GM12878 (cell line): ENCODE measurements around the gene IGFBP6. TPM values are rescaled to one million over a fixed set of nuclear protein-coding genes. Genes with fewer than 3 reads are reported as not detected.

Experiments
- ATAC-seq: fragments of 200-7000 bp; cut with Tn5 transposase; 3 replicates; pipeline ENCODE4 v1.9.1; 2020; ENCODE audit warnings: mild to moderate bottlenecking, moderate library complexity
- BruUV-seq: library from RNA; stranded (reverse); fragments of 400-500 nt; replicated peaks from 2 replicates; lab custom pipeline; 2021; lab: Mats Ljungman, UMichigan
- CTCF ChIA-PET: fragments of 300-600 bp; sonication (Branson Sonifier 250); formaldehyde crosslinking; extraction: SDS; loops from one replicate; lab custom pipeline; 2021; ENCODE audit warnings: inconsistent platforms; lab: Yijun Ruan, JAX
- POLR2A ChIA-PET: fragments of 350-600 bp; formaldehyde crosslinking; extraction: SDS; loops from one replicate; lab custom pipeline; 2021; ENCODE audit warnings: inconsistent platforms; lab: Charles Lee
- RAD21 ChIA-PET: fragments of 300-600 bp; sonication (Branson Sonifier 250); formaldehyde crosslinking; loops from one replicate; lab custom pipeline; 2023; ENCODE audit warnings: antibody characterized with exemption; ENCODE audit not compliant: unreplicated experiment; lab: Charles Lee
- SMC1A ChIA-PET: fragments of 300-600 bp; sonication (Branson Sonifier 250); formaldehyde crosslinking; loops from one replicate; lab custom pipeline; 2023; ENCODE audit not compliant: unreplicated experiment, uncharacterized antibody; lab: Charles Lee
- DNase-seq: peaks from one replicate; pipeline ENCODE4 v3.0.0-alpha.2; 2011; ENCODE audit warnings: low read depth, low spot score
- FAIRE-seq: peaks from 3 replicates; lab custom pipeline; 2011; peaks lifted over from hg19 to GRCh38; lab: Jason Lieb, UNC
- H2AFZ ChIP-seq: 2 replicates; pipeline ENCODE4 v1.6.0; 2011; ENCODE audit warnings: low read depth, low read length, control low read depth; ENCODE audit not compliant: control insufficient read depth
- H3K27ac ChIP-seq: 2 replicates; pipeline ENCODE4 v1.5.1; 2011; ENCODE audit warnings: control low read depth; ENCODE audit not compliant: control insufficient read depth, insufficient read depth
- H3K27me3 ChIP-seq, 2 experiments: replicated peaks in 1 of 2; 2 replicates each; pipeline versions ENCODE4 v1.6.0 to v1.6.1; 2011; ENCODE audit warnings: low read length in 1 of 2; ENCODE audit not compliant: control insufficient read depth in 2 of 2, insufficient read depth in 2 of 2
- H3K36me3 ChIP-seq, 2 experiments: 2 replicates each; pipeline ENCODE4 v1.5.1; 2011; ENCODE audit warnings: low read length in 1 of 2; ENCODE audit not compliant: control insufficient read depth in 2 of 2, insufficient read depth in 2 of 2
- H3K4me1 ChIP-seq: 2 replicates; pipeline ENCODE4 v1.6.1; 2011; ENCODE audit warnings: mild to moderate bottlenecking, low read length, moderate library complexity, mixed read lengths; ENCODE audit not compliant: control insufficient read depth, insufficient read depth
- H3K4me2 ChIP-seq: 2 replicates; pipeline ENCODE4 v1.6.0; 2011; ENCODE audit warnings: control low read depth; ENCODE audit not compliant: control insufficient read depth, insufficient read depth
- H3K4me3 ChIP-seq: fragments of 200-600 bp; sonication (generic); 2 replicates; pipeline ENCODE4 v1.5.1; 2016
- H3K79me2 ChIP-seq: 2 replicates; pipeline ENCODE4 v1.6.0; 2011; ENCODE audit warnings: low read length; ENCODE audit not compliant: control insufficient read depth, insufficient read depth
- H3K9ac ChIP-seq: 2 replicates; pipeline ENCODE4 v1.8.0; 2011; ENCODE audit warnings: low read length, control low read depth, mixed read lengths; ENCODE audit not compliant: control insufficient read depth, insufficient read depth
- H3K9me3 ChIP-seq: replicated peaks from 3 replicates; pipeline ENCODE4 v1.5.1; 2011; ENCODE audit warnings: mild to moderate bottlenecking, low read length; ENCODE audit not compliant: control insufficient read depth, insufficient read depth
- H4K20me1 ChIP-seq: 2 replicates; pipeline ENCODE4 v1.6.0; 2011; ENCODE audit not compliant: control insufficient read depth, insufficient read depth
- ATF7 ChIP-seq: fragments of 450-650 bp; IDR thresholded peaks from 2 replicates; pipeline ENCODE4 v1.6.1; 2016; ENCODE audit warnings: low read depth, mild to moderate bottlenecking
- CEBPB ChIP-seq, 2 experiments: fragments of 150-350 bp in 1 of 2; IDR thresholded peaks; 2 replicates each; pipeline ENCODE4 v1.6.1; 2012 to 2014; ENCODE audit warnings: low read depth in 2 of 2, low read length in 2 of 2, borderline replicate concordance in 1 of 2, inconsistent platforms in 1 of 2
- KLF5 ChIP-seq: fragments of 450-650 bp; IDR thresholded peaks from 2 replicates; pipeline ENCODE4 v1.6.1; 2014; ENCODE audit warnings: mild to moderate bottlenecking; ENCODE audit not compliant: partially characterized antibody
- RBBP5 ChIP-seq: fragments of 200-600 bp; sonication (generic); conservative IDR thresholded peaks from 2 replicates; pipeline ENCODE4 v1.6.1; 2016
- SIX5 ChIP-seq: IDR thresholded peaks from 2 replicates; pipeline ENCODE4 v1.6.1; 2011; ENCODE audit warnings: mild to moderate bottlenecking, low read depth, low read length, moderate library complexity; ENCODE audit not compliant: severe bottlenecking
- TAF1 ChIP-seq: IDR thresholded peaks from 2 replicates; pipeline ENCODE4 v1.6.1; 2011; ENCODE audit warnings: mild to moderate bottlenecking, low read depth, low read length, borderline replicate concordance
- TCF3 ChIP-seq: IDR thresholded peaks from 2 replicates; pipeline ENCODE4 v1.6.1; 2012; ENCODE audit warnings: low read depth, mild to moderate bottlenecking, low read length, borderline replicate concordance; ENCODE audit not compliant: insufficient read depth
- TCF7 ChIP-seq: IDR thresholded peaks from 2 replicates; pipeline ENCODE4 v1.6.1; 2014; ENCODE audit warnings: antibody characterized with exemption, borderline replicate concordance
- WGBS: methylation state at CpG from one replicate; pipeline ENCODE4 v1.1.6; 2016; ENCODE audit warnings: low lambda C conversion rate; ENCODE audit not compliant: insufficient replicate concordance, insufficient coverage; ENCODE audit errors: missing lambda C conversion rate; 5-methylcytosine and 5-hydroxymethylcytosine counted together
- in situ Hi-C: fragments of 300-500 bp; cut with MboI; formaldehyde crosslinking; loops from 9 replicates; pipeline ENCODE4 v1.14.3; 2018; ENCODE audit warnings: mixed read lengths
- intact Hi-C: fragments of 100-400 bp; cut with micrococcal nuclease; formaldehyde crosslinking; loops from one replicate; pipeline ENCODE4 v1.14.2; 2022; ENCODE audit not compliant: unreplicated experiment
- polyA plus RNA-seq, 11 experiments: library from polyadenylated mRNA; depleted of rRNA in 4 of 11; unstranded in 6 of 11; stranded (reverse) in 5 of 11; fragments of >200 nt; fragmentation: Nextera tagmentation in 4 of 11; fragmentation: Illumina TruSeq in 1 of 11; extraction: Ambion mirVana in 4 of 11; extraction: Trizol in 1 of 11; gene quantifications; 1 replicate in 1 of 11; 2 replicates in 10 of 11; pipeline versions ENCODE4 v1.2.1 to v1.2.3, GENCODE V29; 2011 to 2016; ENCODE audit warnings: inconsistent platforms in 2 of 11, missing spikeins in 2 of 11, low read depth in 1 of 11
- total RNA-seq, 4 experiments: library from RNA; depleted of rRNA in 3 of 4; stranded (reverse); fragments of >200 nt in 3 of 4; fragmentation: Illumina TruSeq in 1 of 4; extraction: Trizol in 1 of 4; gene quantifications; 2 replicates each; pipeline versions ENCODE4 v1.2.1 to v1.2.3, GENCODE V29; 2013 to 2021

IGFBP6 gene
- total and polyA plus RNA-seq, 10 of the 15 experiments (the other 5 are each of a cell fraction or from before 2014, with no cell fraction given): 0.09 to 0.87 (median 0.56) TPM; not detected in 3

DNA sequence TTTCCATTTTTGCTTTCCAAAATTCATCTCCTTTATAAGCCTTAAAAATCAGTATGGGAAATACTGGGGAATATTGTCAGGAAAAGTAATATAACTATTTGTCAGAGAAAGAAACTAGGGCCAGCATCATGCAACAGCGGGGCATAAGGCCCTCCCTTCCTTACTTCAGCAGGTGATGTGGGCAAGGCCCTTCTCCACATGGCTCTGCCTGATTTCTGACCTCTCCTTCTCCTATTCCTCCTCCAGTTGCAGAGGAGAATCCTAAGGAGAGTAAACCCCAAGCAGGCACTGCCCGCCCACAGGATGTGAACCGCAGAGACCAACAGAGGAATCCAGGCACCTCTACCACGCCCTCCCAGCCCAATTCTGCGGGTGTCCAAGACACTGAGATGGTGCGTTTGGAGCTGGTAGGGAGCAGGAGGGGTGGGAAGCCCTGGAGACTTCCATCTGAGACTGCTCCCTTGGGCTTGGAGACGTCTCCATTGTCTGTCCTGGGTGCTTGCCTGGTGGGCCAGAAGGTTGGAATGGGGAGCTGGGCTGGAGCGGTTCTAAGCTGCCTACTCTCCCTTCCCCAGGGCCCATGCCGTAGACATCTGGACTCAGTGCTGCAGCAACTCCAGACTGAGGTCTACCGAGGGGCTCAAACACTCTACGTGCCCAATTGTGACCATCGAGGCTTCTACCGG, 3.1 kb downstream of the IGFBP6 start:
- intact Hi-C loops: no loop called here
- in situ Hi-C loops: no loop called here
- H3K4me1 ChIP-seq: peaks cover 28% of the 10 kb centered on the region
- H3K9me3 ChIP-seq: no peaks in the 10 kb centered on the region
- no peak overlapping the region for H3K9ac ChIP-seq
- no peak overlapping the region for H3K4me3 ChIP-seq
- H2AFZ ChIP-seq: no peak overlapping the region
- no TSS peak for BruUV-seq
- no peak for TF ChIP-seq CEBPB (IDR thresholded peaks at IDR 0.05; ENCODE audit: borderline replicate concordance in 1 of 2, low read depth in 2 of 2, low read length in 2 of 2)
- no peak for TF ChIP-seq SIX5
- TF ChIP-seq RBBP5: no peak
- no peak for TF ChIP-seq ATF7
- TF ChIP-seq TCF7: no peak
- TF ChIP-seq TCF3: no peak
- no peak for TF ChIP-seq TAF1
- TF ChIP-seq KLF5: no peak
- POLR2A ChIA-PET: no interaction called here
- no peaks in the 10 kb centered on the region for H4K20me1 ChIP-seq
- ATAC-seq: no peak
- H3K27me3 ChIP-seq: peaks cover 0 to 6% of the 10 kb centered on the region in 2 experiments; a peak in 2 of 4 replicates
- no peaks in the 10 kb centered on the region for H3K79me2 ChIP-seq
- H3K27ac ChIP-seq: no peak overlapping the region
- H3K36me3 ChIP-seq: no peaks in the 10 kb centered on the region
- CTCF ChIA-PET: interaction anchor here (0.9 to 11.8 kb wide), 11 partner anchors 10 to 244 kb away, joined by 3 to 355 read pairs (median 8); partner anchors contain the start of genes PFDN5 and SPRYD3
- SMC1A ChIA-PET: interaction anchor here (0.6 to 7.0 kb wide), 4 partner anchors 22 to 61 kb away, joined by 3 to 126 read pairs (median 8); partner anchors contain the start of gene SPRYD3
- WGBS: 81% methylated on average over 12 of the region's 13 CpGs
- no peak overlapping the region for H3K4me2 ChIP-seq
- RAD21 ChIA-PET: interaction anchor here (0.8 to 4.7 kb wide), 3 partner anchors 22 to 39 kb away, joined by 3 to 84 read pairs (median 25); partner anchors contain the start of gene SPRYD3
- DNase-seq: no peak
- no peak for FAIRE-seq
